ENCODE data around the gene GUCY1B1.
"Not testable (repeated sequence)": the region's sequence is repeated elsewhere in the genome, so short reads cannot be mapped to it uniquely, and the experiment has no call there.

GUCY1B1 gene

DNA sequence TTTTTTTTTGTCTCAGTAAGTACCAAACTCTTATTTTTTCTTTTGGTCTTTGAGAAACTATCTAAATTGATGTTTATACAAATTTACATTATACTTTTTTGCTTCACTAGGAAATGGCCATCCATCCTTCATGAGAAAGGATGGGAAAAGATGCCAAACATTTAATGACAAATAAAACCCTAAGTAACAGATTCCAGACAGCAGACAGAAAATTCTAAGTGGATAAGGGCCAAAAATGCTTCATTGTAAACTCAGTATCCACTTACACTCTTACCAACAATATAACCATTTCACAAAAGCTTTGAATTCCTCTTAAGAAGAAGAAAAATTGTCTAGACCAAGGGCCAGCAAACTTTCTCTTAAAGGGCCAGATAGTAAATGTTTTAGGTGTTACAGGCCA is 3.5 kb downstream of the GUCY1B1 start:
- no peak for FAIRE-seq

DNA sequence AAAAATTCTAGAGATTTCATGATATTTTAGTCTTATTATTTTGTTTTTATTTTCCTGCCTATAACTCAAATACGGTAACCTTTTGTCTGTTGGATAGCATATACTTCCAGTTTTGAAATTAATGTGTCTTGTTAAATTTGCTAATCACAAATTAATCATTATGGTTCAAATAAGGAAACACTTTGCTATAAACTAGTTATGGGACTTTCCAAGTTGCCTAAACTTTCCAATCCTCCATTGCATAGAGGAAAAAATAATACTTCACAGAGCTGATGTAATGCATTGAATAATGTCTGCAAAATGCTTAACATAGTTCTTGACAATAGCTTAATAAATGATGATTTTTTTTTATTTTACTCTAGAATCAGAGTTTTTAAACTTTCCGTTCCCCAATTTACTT is 4.7 kb downstream of the GUCY1B1 start:
- FAIRE-seq = no peak

DNA sequence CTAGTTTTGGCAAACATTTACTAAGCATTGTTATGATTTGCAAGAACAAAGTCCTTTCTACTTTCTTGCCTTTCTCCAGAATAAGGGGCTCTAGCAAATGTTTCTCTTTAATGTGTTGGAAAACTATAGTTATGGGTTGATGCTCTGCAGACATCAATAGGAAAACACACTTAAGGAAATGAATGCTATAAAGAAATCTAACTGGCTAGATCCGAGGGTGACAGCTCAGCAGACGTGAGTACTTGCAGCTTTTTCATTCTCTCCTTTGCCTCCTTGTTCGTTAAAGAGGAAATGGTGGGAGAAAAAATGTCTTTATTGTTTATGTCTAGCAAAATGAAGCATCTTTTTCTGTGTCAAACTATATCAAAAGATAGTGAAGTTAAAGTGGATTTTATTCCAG is 6.3 kb downstream of the GUCY1B1 start:
- no peak for FAIRE-seq

DNA sequence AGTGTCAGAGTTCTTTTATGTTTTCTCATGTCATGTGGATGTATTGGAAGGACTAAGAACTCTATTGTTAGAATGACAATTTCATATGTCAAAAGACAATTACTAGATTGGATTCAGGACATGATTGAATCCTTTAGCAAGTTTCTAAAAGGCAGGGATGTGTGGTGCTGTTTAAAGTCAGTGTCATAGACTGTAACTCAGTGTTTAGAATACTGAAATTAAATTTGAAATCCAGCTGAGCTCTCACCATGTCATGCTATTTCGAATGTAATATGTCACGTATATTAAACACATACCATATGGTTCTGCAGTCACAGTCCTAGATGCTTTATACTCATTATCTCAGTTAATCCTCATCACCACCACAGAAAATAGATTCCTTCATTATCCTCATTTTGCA is 7.8 kb downstream of the GUCY1B1 start:
- FAIRE-seq = no peak

DNA sequence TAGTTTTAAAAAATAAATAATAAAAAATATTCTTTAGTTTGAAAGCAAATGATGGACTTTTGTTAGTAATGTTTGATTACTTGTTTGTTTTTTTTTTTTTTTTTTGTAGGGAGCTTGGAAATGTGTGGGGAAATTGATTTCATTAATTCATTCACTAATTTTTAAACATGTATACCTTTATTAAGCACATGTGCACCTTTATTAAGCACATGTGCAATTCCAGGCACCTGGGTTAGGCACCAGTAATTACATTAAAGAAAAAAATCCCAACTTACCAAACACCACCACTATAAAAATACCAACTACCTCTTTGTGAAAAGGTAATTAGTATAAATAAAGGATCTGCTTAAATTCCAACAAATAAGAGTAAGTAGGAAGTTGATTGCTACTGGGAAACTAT is 9.5 kb downstream of the GUCY1B1 start:
- FAIRE-seq = no peak

DNA sequence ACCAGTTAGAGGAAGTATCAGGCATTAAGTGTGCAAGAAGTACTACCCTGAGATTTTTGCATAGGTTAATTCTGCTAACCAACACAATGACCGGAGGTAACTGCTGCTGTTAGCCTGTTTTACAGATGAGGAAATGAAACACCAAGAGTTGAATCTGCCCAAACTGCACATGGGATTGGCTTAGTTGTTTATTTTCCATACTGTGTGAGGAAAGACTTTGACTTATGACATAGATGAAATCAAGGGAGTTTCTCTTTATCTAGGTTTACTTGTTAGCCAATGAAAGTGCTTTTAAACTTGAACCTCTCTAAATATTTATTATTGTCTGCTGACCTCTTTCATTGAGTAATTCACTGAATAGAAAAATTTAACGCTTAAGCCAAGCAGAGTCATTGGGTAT is 10.3 kb downstream of the GUCY1B1 start:
- no peak for FAIRE-seq

DNA sequence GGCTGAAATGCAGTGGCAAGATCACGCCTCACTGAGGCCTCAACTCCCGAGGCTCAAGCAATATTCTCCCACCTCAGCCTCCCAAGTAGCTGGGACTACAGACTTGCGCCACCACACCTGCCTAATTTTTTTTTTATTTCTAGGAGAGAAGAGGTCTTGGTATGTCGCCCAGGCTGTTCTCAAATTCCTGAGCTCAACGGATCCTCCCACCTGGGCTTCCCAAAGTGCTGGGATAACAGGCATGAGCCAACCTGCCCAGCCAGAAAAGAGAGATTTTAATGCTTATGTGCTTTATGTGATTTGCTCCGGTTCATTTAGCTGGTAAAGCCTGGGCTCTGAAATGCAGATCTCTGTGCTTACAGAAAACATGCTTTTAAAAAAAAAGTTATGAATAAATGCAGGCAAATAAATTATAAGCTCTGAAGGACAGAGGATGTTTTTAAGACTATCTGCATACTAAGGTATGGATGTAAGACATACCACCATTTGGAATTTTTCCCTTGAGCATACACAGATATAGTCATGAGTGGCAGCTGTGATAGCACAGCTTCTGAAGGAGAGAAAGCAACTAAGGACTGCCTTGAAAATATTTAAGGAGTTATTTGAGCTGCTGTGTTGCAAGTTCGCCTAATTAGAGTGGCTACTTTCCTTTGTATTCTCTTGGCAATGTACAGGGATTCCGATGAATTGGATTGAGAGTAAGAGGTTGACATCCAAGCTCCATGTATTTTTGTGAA is 13.8 kb downstream of the GUCY1B1 start:
- FAIRE-seq = no peak

DNA sequence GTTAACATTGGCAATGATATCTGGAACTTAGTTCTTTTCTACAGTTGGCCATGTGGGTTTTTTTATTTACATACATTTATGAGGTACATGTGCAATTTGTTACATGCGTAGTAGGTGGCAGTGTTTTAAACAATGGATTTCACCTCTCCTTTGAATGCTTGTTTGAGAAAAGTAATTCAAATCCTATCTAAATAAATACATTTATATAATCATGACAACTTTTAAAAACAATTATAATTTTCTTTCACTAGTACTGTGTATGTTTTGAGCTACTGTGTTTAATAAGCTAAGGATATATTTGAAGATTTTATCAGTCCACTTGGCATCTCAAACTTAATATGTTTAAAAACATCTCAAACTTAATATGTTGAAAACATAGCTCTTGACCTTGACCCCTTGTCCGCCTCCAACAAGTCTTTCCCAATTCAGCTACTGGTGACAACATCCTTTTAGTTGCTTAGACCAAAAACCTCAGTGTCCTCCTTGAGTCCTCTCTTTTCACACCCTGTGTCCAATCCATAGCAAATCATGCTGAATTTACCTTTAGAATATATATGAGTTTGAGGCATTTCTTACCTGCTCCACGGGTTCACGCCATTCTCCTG is 14.5 kb downstream of the GUCY1B1 start:
- no peak for FAIRE-seq

DNA sequence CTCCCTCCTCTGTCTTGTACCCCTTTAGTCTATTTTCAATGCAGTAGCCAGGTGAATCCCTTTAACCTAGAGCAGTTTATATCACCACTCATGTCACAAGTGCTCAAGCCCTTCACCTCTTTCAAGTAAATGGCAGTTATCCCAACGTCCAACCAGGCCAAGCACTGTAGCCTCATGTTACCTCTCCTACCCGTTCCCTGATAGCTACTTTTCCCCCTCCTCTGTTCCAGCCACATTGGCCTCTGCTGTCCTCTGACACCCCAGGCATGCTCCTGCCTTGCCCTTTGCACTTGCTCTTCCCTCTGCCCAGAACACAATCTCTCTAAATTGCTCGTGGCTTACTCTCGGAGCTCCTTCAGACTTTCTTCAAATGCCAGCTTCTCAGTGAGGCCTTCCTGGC is 15.2 kb downstream of the GUCY1B1 start:
- FAIRE-seq = no peak

DNA sequence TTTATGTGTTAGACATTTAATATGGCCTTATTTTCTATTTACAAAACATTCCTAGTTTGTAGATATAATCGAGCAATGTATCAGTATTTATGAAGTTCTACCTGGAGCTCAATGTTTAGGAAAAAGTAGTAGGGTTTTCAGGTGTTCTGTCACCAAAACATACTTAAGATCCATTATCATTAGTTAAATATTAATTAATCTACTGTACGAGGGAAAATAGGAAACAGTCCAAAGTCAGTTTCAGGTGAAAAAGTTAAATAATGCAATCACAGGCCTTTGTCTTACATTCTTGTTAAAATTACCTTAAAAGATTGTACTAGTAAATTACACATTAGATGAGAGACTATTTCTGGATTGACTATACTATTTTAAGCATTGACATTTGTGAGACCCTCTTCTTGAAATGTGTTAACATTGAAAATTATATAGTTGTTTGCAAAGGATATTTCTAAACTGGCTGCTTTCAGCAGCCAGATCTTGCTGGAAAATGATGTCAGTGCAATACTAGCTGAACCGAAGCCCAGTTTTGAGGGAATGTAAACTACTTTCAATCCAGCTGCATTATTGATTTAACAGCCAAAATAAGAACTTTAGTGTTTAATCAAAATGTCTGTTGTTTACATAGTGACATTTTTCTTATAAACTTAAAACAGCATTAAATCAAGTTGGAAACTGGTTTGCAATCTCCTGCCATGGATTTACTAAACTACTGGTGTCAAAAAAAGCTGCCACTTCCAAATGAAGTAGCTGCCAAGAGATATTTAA is 19.3 kb downstream of the GUCY1B1 start:
- FAIRE-seq = no peak

DNA sequence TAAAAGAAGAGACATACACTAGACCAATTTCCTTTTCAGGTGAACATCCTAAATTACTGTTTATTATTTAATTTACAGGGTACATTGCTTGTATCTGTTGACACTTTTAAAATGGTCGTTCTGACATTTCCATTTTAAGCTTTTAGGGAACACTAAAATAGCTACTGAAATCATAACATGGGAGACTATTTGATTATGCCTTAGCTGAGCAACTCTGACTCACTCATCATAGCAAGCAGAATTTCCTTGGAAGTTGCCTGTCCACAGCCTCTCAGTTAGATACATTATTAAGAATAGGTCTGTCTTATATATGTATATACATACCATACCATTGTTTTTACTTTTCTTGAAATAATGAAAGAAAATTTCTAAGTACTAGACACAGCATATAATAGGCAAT is 22.0 kb downstream of the GUCY1B1 start:
- no peak for FAIRE-seq

DNA sequence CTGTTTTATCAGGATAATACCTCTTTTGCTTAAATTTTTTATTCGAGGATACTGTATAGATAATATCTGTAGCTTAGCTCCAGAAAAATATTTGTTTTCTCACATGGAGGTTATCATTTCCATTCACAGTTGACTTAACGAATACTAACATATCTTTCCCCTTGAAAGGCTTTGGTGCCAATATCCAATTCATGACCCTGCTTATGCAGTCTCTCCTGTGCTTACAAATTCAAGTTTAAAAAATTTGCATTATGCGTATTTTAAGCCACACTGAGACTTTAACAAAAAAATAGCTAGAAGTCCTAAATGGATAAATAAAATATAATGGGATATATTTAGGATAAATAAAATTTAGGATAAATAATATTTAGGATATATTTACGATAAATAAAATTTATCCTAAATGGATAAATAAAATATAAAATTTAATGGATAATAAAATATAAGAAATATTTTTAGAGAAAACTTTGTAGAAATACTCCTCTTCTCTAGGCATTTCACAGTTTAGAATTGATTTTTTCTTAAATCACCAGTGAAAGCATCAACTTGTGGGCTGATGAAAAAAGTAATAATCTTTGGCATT is 22.5 kb downstream of the GUCY1B1 start:
- FAIRE-seq = peak; percentile 66

DNA sequence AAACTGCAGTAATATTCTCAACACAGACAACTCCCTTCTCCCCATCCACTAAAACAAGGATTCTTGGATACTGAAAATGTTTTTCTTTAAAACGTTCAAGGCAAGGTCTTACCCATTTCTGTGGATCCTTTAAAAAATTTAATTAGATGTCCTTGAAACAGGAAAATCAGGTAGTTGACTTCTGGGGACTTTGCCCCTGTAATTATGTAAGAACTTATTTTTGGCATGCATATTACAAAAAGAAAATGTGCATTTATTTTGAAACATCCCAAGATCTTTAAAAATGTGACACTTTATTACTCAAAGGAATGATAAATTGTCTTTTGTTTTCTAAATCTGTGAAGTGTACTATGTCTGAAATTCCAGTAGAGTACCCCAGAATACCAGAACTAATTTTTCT is 25.8 kb downstream of the GUCY1B1 start:
- no peak for FAIRE-seq

DNA sequence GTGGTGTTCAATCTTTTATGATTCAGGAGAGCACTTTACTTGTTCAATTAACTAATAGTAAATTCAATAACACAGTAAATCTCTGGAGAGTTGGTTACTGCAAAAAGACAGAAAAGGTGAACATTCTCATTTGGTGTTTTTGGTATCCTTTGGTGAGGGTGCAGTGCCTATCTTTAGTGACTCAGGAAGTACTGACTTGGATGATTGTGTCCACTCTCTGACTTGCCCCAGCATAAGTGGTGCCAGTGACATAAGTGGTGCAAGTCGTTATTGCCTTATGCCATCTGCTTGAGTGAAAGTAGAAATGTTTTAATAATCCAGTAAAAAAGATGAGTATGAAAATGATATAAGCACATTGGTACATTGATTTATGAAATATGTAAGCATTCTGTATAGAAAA is 27.0 kb downstream of the GUCY1B1 start:
- no peak for FAIRE-seq

DNA sequence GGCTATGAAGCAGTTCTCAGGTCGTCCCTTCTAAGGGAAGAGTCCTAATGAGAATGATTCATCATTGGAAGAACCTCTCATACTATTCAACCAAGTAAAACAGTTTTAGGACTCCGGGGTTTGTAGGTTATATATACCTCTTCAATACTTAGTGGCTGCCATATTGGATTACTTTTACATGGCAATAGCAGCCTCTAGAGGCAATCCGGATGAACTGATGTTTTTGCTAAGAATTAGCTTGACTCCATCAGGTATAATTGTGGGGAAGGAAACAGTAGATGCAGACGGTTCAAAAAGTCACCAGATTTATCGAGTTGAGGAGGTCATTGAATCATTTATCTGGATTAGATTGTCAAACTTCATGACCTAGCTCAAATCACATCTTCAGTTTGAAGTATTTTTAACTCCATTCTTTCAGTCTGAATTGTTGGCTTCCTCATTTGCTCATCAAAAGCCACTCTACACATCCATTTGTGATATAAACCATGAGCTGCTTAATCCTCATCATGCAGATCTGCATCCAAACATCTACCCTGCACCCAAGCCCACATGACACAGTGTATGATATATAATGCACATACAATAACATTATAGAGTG is 28.4 kb downstream of the GUCY1B1 start:
- FAIRE-seq = peak; percentile 61

DNA sequence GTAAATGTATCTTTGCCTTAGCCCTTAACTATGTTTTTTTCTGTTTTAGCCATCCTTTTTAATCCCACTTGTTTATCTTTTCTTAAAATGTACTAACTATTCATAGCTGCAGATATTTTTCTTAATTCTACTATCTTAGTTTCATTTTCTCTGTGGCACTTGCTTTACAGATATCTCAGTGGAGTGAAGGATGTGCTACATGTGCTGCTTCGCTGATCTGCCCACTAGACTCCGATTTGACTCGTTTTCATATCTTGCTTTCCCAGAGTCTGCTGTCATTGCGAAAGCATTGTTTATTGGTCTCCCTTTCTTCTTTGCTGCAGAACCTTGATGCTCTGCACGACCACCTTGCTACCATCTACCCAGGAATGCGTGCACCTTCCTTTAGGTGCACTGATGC is 30.6 kb downstream of the GUCY1B1 start:
- no peak for FAIRE-seq

DNA sequence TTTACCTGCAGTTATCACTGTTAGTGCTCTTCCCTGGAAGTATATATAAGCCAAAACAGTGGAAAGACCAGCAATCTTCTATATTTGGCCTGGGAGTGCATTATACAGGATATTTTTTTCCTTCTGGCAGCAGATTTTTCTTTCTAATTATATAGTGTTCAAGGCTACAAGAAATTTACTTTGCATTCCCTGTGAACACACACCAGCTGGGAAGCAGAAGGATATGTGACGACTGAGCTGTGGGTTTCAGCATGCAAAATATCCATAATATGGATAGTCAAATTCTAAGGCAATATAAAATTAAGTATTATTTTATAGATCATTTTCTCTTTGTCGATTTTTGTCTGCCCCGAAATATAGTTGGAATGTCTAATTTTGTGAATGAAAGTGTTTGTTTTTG is 31.2 kb downstream of the GUCY1B1 start:
- FAIRE-seq = no peak

DNA sequence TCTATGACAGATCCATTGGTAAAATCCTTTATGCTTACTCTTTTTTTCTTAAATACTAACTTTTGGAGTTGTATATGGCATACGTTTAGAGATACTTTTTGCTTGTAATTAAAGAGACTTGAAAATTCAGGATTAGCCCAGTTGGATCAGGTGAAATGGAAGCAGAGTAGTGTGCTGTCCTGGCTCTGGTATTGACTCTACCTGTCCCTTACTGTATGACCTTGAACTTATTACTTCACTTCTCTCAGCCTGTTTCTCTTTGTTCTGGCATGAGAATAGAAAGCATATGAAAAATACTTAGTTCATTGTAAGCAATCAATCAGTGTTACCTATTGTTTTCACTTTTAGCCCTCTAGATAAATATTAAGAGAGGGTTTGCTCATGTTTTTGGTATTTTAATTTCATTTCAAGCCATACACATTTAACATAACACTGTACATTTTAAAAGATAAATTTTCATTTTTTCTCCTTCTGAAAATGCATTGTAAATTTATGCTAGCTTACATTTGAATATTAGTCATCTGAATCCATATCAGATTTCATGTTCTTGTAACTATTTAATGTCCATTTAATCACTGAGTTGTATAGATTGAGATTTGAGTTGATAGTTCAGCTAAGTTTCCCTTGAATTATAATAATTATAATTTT is 35.9 kb downstream of the GUCY1B1 start:
- no peak for FAIRE-seq

DNA sequence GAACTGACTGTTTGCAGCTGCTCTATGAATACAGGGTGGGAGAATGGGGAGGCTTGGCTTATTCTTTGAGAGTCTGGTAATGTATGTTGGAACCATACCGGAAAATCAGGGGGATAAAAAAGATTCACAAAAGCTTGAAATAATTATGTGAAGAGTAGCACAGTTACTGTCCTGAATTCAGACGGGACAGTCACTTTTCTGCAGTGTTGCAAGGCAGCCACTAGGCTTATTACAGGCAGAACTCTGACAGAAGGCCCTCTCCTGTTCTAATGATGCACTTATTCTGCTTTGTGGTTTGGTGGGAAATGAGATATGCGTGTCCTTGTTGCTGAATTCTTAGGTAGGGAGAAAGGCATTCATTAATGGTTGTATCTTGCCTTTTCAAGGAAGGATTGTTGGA is 37.2 kb downstream of the GUCY1B1 start:
- FAIRE-seq = no peak

DNA sequence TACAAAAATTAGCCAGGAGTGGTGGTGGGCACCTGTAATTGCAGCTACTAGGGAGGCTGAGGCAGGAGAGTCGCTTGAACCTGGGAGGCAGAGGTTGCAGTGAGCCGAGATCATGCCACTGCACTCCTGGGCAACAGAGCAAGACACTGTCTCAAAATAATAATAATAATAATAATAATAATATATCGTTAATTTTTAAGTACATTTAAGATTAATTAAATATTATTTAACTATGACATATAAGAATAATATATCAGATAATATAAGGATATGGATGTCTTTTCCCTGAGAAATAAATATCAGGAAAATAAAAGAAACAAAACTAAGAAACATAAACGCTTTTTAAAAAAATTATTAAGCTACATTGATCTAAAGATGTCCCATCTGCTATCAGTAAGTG is 38.8 kb downstream of the GUCY1B1 start:
- not testable (repeated sequence) for FAIRE-seq

DNA sequence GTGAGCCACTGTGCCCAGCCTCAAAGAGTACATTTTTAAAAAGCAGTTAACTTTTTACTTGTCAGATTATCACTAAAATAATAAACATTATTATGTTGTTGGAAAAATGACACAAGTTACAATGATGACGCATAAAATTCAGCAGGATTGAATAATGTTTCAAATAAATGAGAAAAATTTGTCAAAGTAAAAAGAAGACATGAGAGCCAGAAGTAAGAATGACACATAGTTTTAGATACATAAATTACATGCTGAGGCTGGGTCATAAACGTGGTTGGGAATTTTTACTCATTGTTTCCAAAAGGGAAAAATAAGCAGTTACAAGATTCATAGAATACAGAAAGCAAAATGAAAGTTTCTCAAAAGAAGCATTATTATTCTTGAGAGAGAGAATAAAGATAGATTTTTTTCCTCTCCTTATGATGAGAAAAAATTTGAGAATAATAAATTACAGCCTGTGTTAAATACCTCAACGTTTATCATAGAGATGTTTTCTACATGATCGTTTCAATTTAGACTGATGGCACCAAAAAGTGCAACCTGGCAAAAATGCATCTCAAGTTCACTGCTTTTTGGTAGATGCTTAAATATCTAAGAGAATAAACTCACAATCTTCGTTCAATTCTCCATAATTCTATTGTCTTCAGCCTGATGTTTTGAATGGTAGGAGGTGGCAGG is 40.4 kb downstream of the GUCY1B1 start:
- no peak for FAIRE-seq

DNA sequence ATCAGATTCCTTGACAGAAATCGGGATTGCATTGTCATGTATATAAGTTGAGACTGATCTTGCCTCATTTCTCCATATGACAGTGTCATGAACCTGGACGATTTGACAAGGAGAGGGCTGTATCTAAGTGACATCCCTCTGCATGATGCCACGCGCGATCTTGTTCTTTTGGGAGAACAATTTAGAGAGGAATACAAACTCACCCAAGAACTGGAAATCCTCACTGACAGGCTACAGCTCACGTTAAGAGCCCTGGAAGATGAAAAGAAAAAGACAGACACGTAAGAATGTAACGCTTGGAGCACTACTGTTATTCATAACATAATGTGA is 40.9 kb downstream of the GUCY1B1 start:
- no peak for FAIRE-seq

Data from G401.6 (cell line).